ENCODE data around the gene MOCS1.

DNA sequence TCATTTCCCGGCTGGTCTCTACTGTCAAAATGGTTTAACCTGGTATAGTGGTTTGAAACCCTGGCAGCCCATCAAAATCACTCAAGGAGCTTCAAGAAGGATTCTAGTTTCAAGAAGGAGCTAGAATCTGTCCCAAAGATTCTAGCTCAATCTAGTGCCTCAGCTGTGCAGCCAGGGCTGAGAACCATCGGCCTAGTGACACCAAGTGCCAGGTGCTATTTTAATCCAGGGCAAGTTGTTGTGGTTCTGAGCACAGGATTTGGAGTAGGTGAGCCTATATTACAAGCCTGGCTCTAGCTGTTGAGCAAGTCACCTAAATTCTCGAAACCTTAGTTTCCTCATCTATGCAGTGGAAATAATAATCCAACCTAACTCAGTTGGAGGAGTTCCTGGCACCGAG is 3.7 kb downstream of the MOCS1 start:
- TF ChIP-seq, protein P1, sequence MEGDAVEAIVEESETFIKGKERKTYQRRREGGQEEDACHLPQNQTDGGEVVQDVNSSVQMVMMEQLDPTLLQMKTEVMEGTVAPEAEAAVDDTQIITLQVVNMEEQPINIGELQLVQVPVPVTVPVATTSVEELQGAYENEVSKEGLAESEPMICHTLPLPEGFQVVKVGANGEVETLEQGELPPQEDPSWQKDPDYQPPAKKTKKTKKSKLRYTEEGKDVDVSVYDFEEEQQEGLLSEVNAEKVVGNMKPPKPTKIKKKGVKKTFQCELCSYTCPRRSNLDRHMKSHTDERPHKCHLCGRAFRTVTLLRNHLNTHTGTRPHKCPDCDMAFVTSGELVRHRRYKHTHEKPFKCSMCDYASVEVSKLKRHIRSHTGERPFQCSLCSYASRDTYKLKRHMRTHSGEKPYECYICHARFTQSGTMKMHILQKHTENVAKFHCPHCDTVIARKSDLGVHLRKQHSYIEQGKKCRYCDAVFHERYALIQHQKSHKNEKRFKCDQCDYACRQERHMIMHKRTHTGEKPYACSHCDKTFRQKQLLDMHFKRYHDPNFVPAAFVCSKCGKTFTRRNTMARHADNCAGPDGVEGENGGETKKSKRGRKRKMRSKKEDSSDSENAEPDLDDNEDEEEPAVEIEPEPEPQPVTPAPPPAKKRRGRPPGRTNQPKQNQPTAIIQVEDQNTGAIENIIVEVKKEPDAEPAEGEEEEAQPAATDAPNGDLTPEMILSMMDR (IDR thresholded peaks at IDR 0.05) = no peak
- no peak for TF ChIP-seq POLR2A (IDR thresholded peaks at IDR 0.05)
